Kidney (tissue), 14 donors: ENCODE data around the gene MMAB. TPM values are rescaled to one million over a fixed set of nuclear protein-coding genes. Genes with fewer than 3 reads are reported as not detected.

Experiments
- DNase-seq, 5 donors: peaks; one replicate each; pipeline ENCODE4 v3.0.0-alpha.2; 2013 to 2020
- FAIRE-seq: peaks from 2 replicates; lab custom pipeline; 2012; peaks lifted over from hg19 to GRCh38; lab: Jason Lieb, UNC
- H3K27ac ChIP-seq, 2 donors: one replicate each; pipeline ENCODE4 v1.7.0; 2013; ENCODE audit warnings: low read depth in 2 of 2, low read length in 2 of 2, inconsistent platforms in 1 of 2
- H3K27me3 ChIP-seq: one replicate; pipeline ENCODE4 v1.7.1; 2013; ENCODE audit warnings: low read length, inconsistent platforms; ENCODE audit not compliant: control insufficient read depth, insufficient read depth
- H3K36me3 ChIP-seq, 3 donors: one replicate each; pipeline versions ENCODE4 v1.7.0 to v1.7.1; 2013; ENCODE audit warnings: low read length in 3 of 3, control low read depth in 1 of 3, inconsistent platforms in 1 of 3; ENCODE audit not compliant: insufficient read depth in 3 of 3, control insufficient read depth in 2 of 3
- H3K4me1 ChIP-seq, 3 donors: one replicate each; pipeline versions ENCODE4 v1.7.0 to v1.7.1; 2013; ENCODE audit warnings: low read length in 3 of 3, inconsistent platforms in 1 of 3, low read depth in 1 of 3; ENCODE audit not compliant: control insufficient read depth in 2 of 3, insufficient read depth in 2 of 3
- H3K4me3 ChIP-seq, 3 donors: one replicate each; pipeline versions ENCODE4 v1.7.0 to v1.8.1; 2013; ENCODE audit warnings: low read length in 3 of 3, control low read depth in 1 of 3, inconsistent platforms in 1 of 3
- H3K9ac ChIP-seq, 3 donors: one replicate each; pipeline versions ENCODE4 v1.7.0 to v1.7.1; 2013; ENCODE audit warnings: low read length in 3 of 3, control low read depth in 1 of 3, inconsistent platforms in 1 of 3
- H3K9me3 ChIP-seq, 3 donors: one replicate each; pipeline versions ENCODE4 v1.7.0 to v1.7.1; 2013; ENCODE audit warnings: low read length in 3 of 3, control low read depth in 1 of 3, inconsistent platforms in 1 of 3; ENCODE audit not compliant: control insufficient read depth in 2 of 3, insufficient read depth in 1 of 3
- CTCF ChIP-seq: IDR thresholded peaks from 3 replicates; pipeline ENCODE4 v1.5.1; 2012; ENCODE audit warnings: mild to moderate bottlenecking, moderate library complexity, borderline replicate concordance; ENCODE audit not compliant: insufficient read depth; ENCODE audit errors: extremely low read depth
- intact Hi-C: fragments of 100-400 bp; cut with DNase I; formaldehyde crosslinking; loops from one replicate; pipeline ENCODE4 v1.11.1; 2022
- polyA plus RNA-seq: library from polyadenylated mRNA; stranded (reverse); fragments of 350-450 nt; fragmentation: Illumina TruSeq; extraction: RNeasy Lipid Tissue Mini Kit (QIAGEN cat#74804); gene quantifications from one replicate; pipeline ENCODE4 v1.2.3, GENCODE V29; 2014; ENCODE audit warnings: low read depth, low replicate concordance; ENCODE audit not compliant: insufficient read depth
- total RNA-seq: library from RNA; stranded (reverse); fragmentation: NEBNext Ultra II Directional; extraction: Animal tissue kit (Norgen Biotek cat#: 25700); gene quantifications from one replicate; pipeline ENCODE4 v1.2.1, GENCODE V29; 2021
- donor health status: control.
- donor health status: control.
- donor health status: control.
- donor health status: control.
- donor health status: control.
- donor health status: DM: yes; HTN: yes; CAD: no.
- donor health status: Normal renal cell carcinoma (clear cell type).

The MMAB gene
- total and polyA plus RNA-seq, 2 donors from 2014 or later, result 42.9 to 96.3 TPM

- no peak for FAIRE-seq
Observed at GRCh38 chr12:109523504-109523903, 49.8 kb downstream of the MMAB start.

GRCh38 chr12:109523071-109523470, 50.2 kb downstream of the MMAB start:
- H3K36me3 ChIP-seq, result peaks cover 0 to 62% (median 53%) of the 10 kb centered on the region in 3 donors
- DNase-seq (no peak), FAIRE-seq (no peak)
- no peak overlapping the region for H3K9ac ChIP-seq
- no peak overlapping the region for H3K27ac ChIP-seq
- H3K4me1 ChIP-seq, result no peaks in the 10 kb centered on the region
- no peak for TF ChIP-seq CTCF
- H3K27me3 ChIP-seq, result no peaks in the 10 kb centered on the region
- intact Hi-C loops, result loop anchor here (10.0 kb wide), 1 partner anchor 252 kb away; no protein-coding TSS in a partner anchor
- no peak overlapping the region for H3K4me3 ChIP-seq
- no peaks in the 10 kb centered on the region for H3K9me3 ChIP-seq

More at GRCh38 chr12:109523504-109523903, 49.8 kb downstream of the MMAB start:
- no peaks in the 10 kb centered on the region for H3K9me3 ChIP-seq
- H3K27ac ChIP-seq, result no peak overlapping the region
- TF ChIP-seq CTCF, result no peak
- no peaks in the 10 kb centered on the region for H3K4me1 ChIP-seq
- H3K27me3 ChIP-seq, result no peaks in the 10 kb centered on the region
- peaks cover 0 to 59% (median 53%) of the 10 kb centered on the region in 3 donors for H3K36me3 ChIP-seq
- H3K4me3 ChIP-seq, result no peak overlapping the region
- intact Hi-C loops, result loop anchor here (10.0 kb wide), 1 partner anchor 251 kb away; no protein-coding TSS in a partner anchor
- no peak overlapping the region for H3K9ac ChIP-seq
- DNase-seq, result no peak

GRCh38 chr12:109521831-109522230, 51.5 kb downstream of the MMAB start:
- intact Hi-C loops, result loop anchor here (10.0 kb wide), 1 partner anchor 253 kb away; no protein-coding TSS in a partner anchor
- Histone ChIP-seq H3K27ac (no peak overlapping the region), H3K4me3 (no peak overlapping the region), H3K4me1 (no peaks in the 10 kb centered on the region), H3K9ac (no peak overlapping the region), H3K27me3 (no peaks in the 10 kb centered on the region), H3K9me3 (no peaks in the 10 kb centered on the region), H3K36me3 (peaks cover 0 to 63% (median 55%) of the 10 kb centered on the region in 3 donors)
- FAIRE-seq, result no peak
- DNase-seq, result peak in 2 of 5 donors; percentile 18 to 67
- no peak for TF ChIP-seq CTCF
